ENCODE data around the gene CA5A.
A peak's percentile ranks its signal among the peaks of the same experiment; 100 is the strongest.

DNA sequence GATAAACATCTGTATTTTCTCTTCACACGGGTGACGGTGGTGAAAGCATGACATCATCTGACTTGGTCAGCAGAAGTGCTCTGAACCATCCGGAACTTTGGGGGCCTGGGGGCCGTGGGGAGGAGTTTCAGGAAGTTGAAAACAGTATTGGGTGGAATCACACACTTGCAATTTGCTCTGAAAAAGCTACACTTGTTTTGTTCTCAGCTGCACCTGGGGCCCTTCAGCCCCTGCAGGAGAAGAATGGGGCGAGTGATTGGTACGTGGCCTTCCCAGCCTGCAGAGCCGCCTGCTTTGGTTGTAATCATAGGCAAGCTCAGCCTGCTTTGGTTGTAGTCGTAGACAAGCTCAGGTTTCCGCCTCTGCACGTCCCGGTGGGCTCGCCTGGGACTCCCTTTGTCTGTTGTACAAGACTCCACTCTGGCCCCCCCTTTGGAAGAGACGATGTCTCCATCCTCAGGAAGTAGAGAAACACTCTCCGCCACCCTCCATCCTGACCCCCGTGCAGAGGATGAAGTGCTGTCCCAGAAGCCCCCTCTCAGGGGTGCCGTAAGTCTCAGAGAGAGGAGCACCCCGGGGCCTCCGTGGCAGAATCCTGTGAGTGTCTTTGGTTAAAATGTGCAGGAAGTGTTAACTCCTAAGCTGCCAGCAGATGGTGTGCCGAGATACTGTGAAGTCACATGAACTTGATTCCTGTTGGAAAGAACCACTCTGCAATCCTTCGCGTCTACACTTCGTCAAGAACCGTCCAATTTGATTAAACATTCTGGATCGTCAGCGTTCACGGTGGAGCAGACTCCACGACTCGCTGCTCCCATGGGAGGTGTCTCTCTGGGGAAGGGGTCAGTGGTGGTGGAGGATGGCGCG is 20.3 kb upstream of the CA5A start:
- no peak for TF ChIP-seq EZH2phosphoT487 (IDR thresholded peaks at IDR 0.05; ENCODE audit: unreplicated experiment)
- TF ChIP-seq EZH2 (IDR thresholded peaks at IDR 0.05; ENCODE audit: low read depth, unreplicated experiment) = no peak
- TF ChIP-seq, protein P1, sequence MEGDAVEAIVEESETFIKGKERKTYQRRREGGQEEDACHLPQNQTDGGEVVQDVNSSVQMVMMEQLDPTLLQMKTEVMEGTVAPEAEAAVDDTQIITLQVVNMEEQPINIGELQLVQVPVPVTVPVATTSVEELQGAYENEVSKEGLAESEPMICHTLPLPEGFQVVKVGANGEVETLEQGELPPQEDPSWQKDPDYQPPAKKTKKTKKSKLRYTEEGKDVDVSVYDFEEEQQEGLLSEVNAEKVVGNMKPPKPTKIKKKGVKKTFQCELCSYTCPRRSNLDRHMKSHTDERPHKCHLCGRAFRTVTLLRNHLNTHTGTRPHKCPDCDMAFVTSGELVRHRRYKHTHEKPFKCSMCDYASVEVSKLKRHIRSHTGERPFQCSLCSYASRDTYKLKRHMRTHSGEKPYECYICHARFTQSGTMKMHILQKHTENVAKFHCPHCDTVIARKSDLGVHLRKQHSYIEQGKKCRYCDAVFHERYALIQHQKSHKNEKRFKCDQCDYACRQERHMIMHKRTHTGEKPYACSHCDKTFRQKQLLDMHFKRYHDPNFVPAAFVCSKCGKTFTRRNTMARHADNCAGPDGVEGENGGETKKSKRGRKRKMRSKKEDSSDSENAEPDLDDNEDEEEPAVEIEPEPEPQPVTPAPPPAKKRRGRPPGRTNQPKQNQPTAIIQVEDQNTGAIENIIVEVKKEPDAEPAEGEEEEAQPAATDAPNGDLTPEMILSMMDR (conservative IDR thresholded peaks at IDR 0.05; ENCODE audit: low read depth in 2 of 2) = peak; percentile 35 to 51; a peak in 3 of 4 replicates

Measured in GM23338 (cell line).